H1 (cell line): Measurements from ENCODE around the gene AKR1B1. TPM values are rescaled to one million over a fixed set of nuclear protein-coding genes. Genes with fewer than 3 reads are reported as not detected.

Source experiments
- CTCF ChIA-PET: fragments of 300-600 bp; sonication (Branson Sonifier 250); formaldehyde crosslinking; loops from one replicate; lab custom pipeline; 2021; ENCODE audit not compliant: partially characterized antibody; lab: Charles Lee
- POLR2A ChIA-PET: fragments of 300-600 bp; sonication (Branson Sonifier 250); formaldehyde crosslinking; loops from one replicate; lab custom pipeline; 2021; ENCODE audit warnings: inconsistent platforms; ENCODE audit not compliant: partially characterized antibody; lab: Charles Lee
- DNase-seq, 2 experiments: peaks; one replicate each; pipeline versions ENCODE4 v3.0.0 to v3.0.0-alpha.2; 2010 to 2022; ENCODE audit warnings: low spot score in 2 of 2, low read depth in 1 of 2, mixed read lengths in 1 of 2
- FAIRE-seq: peaks from 2 replicates; lab custom pipeline; 2011; peaks lifted over from hg19 to GRCh38; lab: Jason Lieb, UNC
- H2AFZ ChIP-seq: 2 replicates; pipeline ENCODE4 v1.8.1; 2012; ENCODE audit warnings: low read length, inconsistent platforms
- H2AK5ac ChIP-seq: 2 replicates; pipeline ENCODE4 v1.6.1; 2013; ENCODE audit warnings: low read depth, low read length
- H2BK120ac ChIP-seq: replicated peaks from 2 replicates; pipeline ENCODE3; 2013; ENCODE audit warnings: low read depth, low read length, inconsistent platforms
- H2BK12ac ChIP-seq: 2 replicates; pipeline ENCODE4 v1.6.1; 2013; ENCODE audit warnings: low read depth, low read length
- H2BK15ac ChIP-seq: 2 replicates; pipeline ENCODE4 v1.6.1; 2013; ENCODE audit warnings: low read length
- H2BK20ac ChIP-seq: 2 replicates; pipeline ENCODE4 v1.6.1; 2013; ENCODE audit warnings: low read length
- H2BK5ac ChIP-seq: 2 replicates; pipeline ENCODE4 v1.6.1; 2013; ENCODE audit warnings: low read depth, low read length
- H3K14ac ChIP-seq: 2 replicates; pipeline ENCODE4 v1.6.1; 2013; ENCODE audit warnings: inconsistent platforms; ENCODE audit not compliant: insufficient read length
- H3K18ac ChIP-seq: 2 replicates; pipeline ENCODE4 v1.6.1; 2013; ENCODE audit warnings: low read length; ENCODE audit errors: extremely low read depth
- H3K23ac ChIP-seq: 2 replicates; pipeline ENCODE4 v1.6.1; 2013; ENCODE audit warnings: inconsistent platforms; ENCODE audit not compliant: insufficient read length
- H3K23me2 ChIP-seq: 2 replicates; pipeline ENCODE4 v1.6.1; 2013; ENCODE audit warnings: low read depth, low read length
- H3K27ac ChIP-seq: 2 replicates; pipeline ENCODE4 v1.6.1; 2011; ENCODE audit warnings: low read depth, low read length, inconsistent platforms
- H3K27me3 ChIP-seq, 4 experiments: replicated peaks in 1 of 4; 1 replicate in 1 of 4; 2 replicates in 3 of 4; pipeline versions ENCODE4 v1.6.1 to v1.8.1; 2011 to 2013; ENCODE audit warnings: low read length in 3 of 4, mild to moderate bottlenecking in 3 of 4, inconsistent platforms in 2 of 4, mixed read lengths in 2 of 4, moderate library complexity in 1 of 4; ENCODE audit not compliant: control insufficient read depth in 3 of 4, insufficient read depth in 3 of 4; ENCODE audit errors: extremely low read depth in 1 of 4
- H3K36me3 ChIP-seq, 4 experiments: 2 replicates each; pipeline versions ENCODE4 v1.6.1 to v1.8.1; 2011 to 2013; ENCODE audit warnings: mild to moderate bottlenecking in 4 of 4, low read length in 3 of 4, moderate library complexity in 2 of 4, control low read depth in 1 of 4, inconsistent platforms in 1 of 4; ENCODE audit not compliant: insufficient read depth in 4 of 4, control insufficient read depth in 2 of 4
- H3K4ac ChIP-seq: replicated peaks from 2 replicates; pipeline ENCODE3; 2013; ENCODE audit warnings: low read length, low read depth, mixed read lengths, inconsistent platforms; ENCODE audit not compliant: insufficient read length
- H3K4me1 ChIP-seq, 4 experiments: replicated peaks in 1 of 4; 1 replicate in 1 of 4; 2 replicates in 3 of 4; pipeline versions ENCODE4 v1.6.1 to v1.8.1; 2011 to 2013; ENCODE audit warnings: low read length in 3 of 4, inconsistent platforms in 2 of 4, mixed read lengths in 1 of 4; ENCODE audit not compliant: insufficient read depth in 4 of 4, control insufficient read depth in 3 of 4
- H3K4me2 ChIP-seq, 2 experiments: 2 replicates each; pipeline versions ENCODE4 v1.6.1 to v1.8.1; 2011 to 2013; ENCODE audit warnings: low read depth in 2 of 2, low read length in 2 of 2, control low read depth in 1 of 2, inconsistent platforms in 1 of 2, mild to moderate bottlenecking in 1 of 2; ENCODE audit not compliant: insufficient read depth in 1 of 2
- H3K4me3 ChIP-seq, 4 experiments: fragments of 200-600, 300-600 bp in 1 of 4; sonication (generic), shearing (Covaris generic), sonication (Bioruptor Twin) in 1 of 4; 2 replicates each; pipeline versions ENCODE4 v1.5.1 to v1.8.1; 2011 to 2016; ENCODE audit warnings: low read length in 4 of 4, low read depth in 3 of 4, control low read depth in 2 of 4, inconsistent platforms in 2 of 4, mild to moderate bottlenecking in 2 of 4, mixed read lengths in 1 of 4, moderate library complexity in 1 of 4; ENCODE audit not compliant: insufficient read depth in 2 of 4; ENCODE audit errors: extremely low read depth in 1 of 4
- H3K56ac ChIP-seq: replicated peaks from 2 replicates; pipeline ENCODE3; 2013; ENCODE audit warnings: low read depth, mild to moderate bottlenecking, mixed read lengths, low read length, inconsistent platforms; ENCODE audit not compliant: insufficient read length
- H3K79me1 ChIP-seq: 2 replicates; pipeline ENCODE4 v1.6.1; 2013; ENCODE audit warnings: low read depth, low read length, control low read depth
- H3K79me2 ChIP-seq, 2 experiments: 2 replicates each; pipeline versions ENCODE4 v1.6.1 to v1.8.1; 2012 to 2013; ENCODE audit warnings: low read length in 2 of 2, mild to moderate bottlenecking in 2 of 2, inconsistent platforms in 1 of 2; ENCODE audit not compliant: insufficient read depth in 2 of 2, control insufficient read depth in 1 of 2
- H3K9ac ChIP-seq, 4 experiments: replicated peaks in 1 of 4; 1 replicate in 1 of 4; 2 replicates in 3 of 4; pipeline versions ENCODE4 v1.6.1 to v1.8.1; 2011 to 2013; ENCODE audit warnings: low read depth in 3 of 4, low read length in 3 of 4, control low read depth in 2 of 4, mild to moderate bottlenecking in 2 of 4, moderate library complexity in 2 of 4, inconsistent platforms in 1 of 4; ENCODE audit errors: extremely low read depth in 1 of 4
- H3K9me3 ChIP-seq, 2 experiments: 2 replicates each; pipeline versions ENCODE4 v1.6.1 to v1.8.1; 2012 to 2013; ENCODE audit warnings: mild to moderate bottlenecking in 2 of 2, moderate library complexity in 2 of 2, control low read depth in 1 of 2, inconsistent platforms in 1 of 2, low read depth in 1 of 2, low read length in 1 of 2, mixed read lengths in 1 of 2; ENCODE audit not compliant: insufficient read depth in 2 of 2
- H4K20me1 ChIP-seq, 2 experiments: replicated peaks in 1 of 2; 2 replicates each; pipeline versions ENCODE3 to v1.8.1; 2011 to 2013; ENCODE audit warnings: inconsistent platforms in 2 of 2, low read length in 2 of 2, mild to moderate bottlenecking in 1 of 2; ENCODE audit not compliant: insufficient read depth in 2 of 2, control insufficient read depth in 1 of 2
- H4K5ac ChIP-seq: 2 replicates; pipeline ENCODE4 v1.6.1; 2013; ENCODE audit warnings: low read length, low read depth, mixed read lengths, inconsistent platforms; ENCODE audit not compliant: insufficient read length
- H4K8ac ChIP-seq: 2 replicates; pipeline ENCODE4 v1.8.0; 2013; ENCODE audit warnings: mild to moderate bottlenecking, moderate library complexity, low read length, inconsistent platforms; ENCODE audit not compliant: insufficient read depth; ENCODE audit errors: extremely low read depth
- H4K91ac ChIP-seq: replicated peaks from 2 replicates; pipeline ENCODE3; 2013; ENCODE audit warnings: low read length, mixed read lengths, inconsistent platforms; ENCODE audit not compliant: insufficient read length
- ASH2L ChIP-seq: fragments of 200-600, 300-600 bp; sonication (generic); IDR thresholded peaks from one replicate; pipeline ENCODE4 v1.7.1; 2017; ENCODE audit warnings: low read length
- JUN ChIP-seq: IDR thresholded peaks from 2 replicates; pipeline ENCODE4 v1.6.1; 2011; ENCODE audit warnings: low read depth, mild to moderate bottlenecking, improper control_type of control experiment, low read length
- KDM4A ChIP-seq: IDR thresholded peaks from one replicate; pipeline ENCODE4 v1.7.1; 2012; ENCODE audit warnings: low read depth, mild to moderate bottlenecking, moderate library complexity, low read length, inconsistent platforms; ENCODE audit not compliant: severe bottlenecking
- NRF1 ChIP-seq: IDR thresholded peaks from 2 replicates; pipeline ENCODE4 v1.6.1; 2011; ENCODE audit warnings: mild to moderate bottlenecking, low read depth, low read length, improper control_type of control experiment
- PHF8 ChIP-seq: fragments of 200-600 bp; sonication (generic); conservative IDR thresholded peaks from 2 replicates; pipeline ENCODE4 v1.7.1; 2012; ENCODE audit warnings: low read depth, mild to moderate bottlenecking, inconsistent platforms, low read length, moderate library complexity
- SAP30 ChIP-seq: fragments of 300-600 bp; sonication (generic); IDR thresholded peaks from 2 replicates; pipeline ENCODE4 v1.7.1; 2012; ENCODE audit warnings: low read length, moderate library complexity, mild to moderate bottlenecking, inconsistent platforms; ENCODE audit not compliant: insufficient read depth, insufficient replicate concordance
- SIRT6 ChIP-seq: IDR thresholded peaks from one replicate; pipeline ENCODE4 v1.7.1; 2012; ENCODE audit warnings: low read length, inconsistent platforms
- SUZ12 ChIP-seq: fragments of 200-600 bp; sonication (generic); IDR thresholded peaks from 2 replicates; pipeline ENCODE4 v1.6.1; 2012; ENCODE audit warnings: mild to moderate bottlenecking, inconsistent platforms, low read length, moderate library complexity, mixed read lengths
- TAF1 ChIP-seq: IDR thresholded peaks from 2 replicates; pipeline ENCODE4 v1.6.1; 2011; ENCODE audit warnings: mild to moderate bottlenecking, low read depth, low read length
- WGBS, 2 experiments: shearing (Covaris generic) in 1 of 2; methylation state at CpG; one replicate each; pipeline versions ENCODE4 v1.1.6 to v1.1.7; 2013 to 2015; ENCODE audit warnings: low lambda C conversion rate in 2 of 2, mixed read lengths in 2 of 2, inconsistent platforms in 1 of 2, low coverage in 1 of 2, missing lambda C conversion rate in 1 of 2; ENCODE audit not compliant: insufficient replicate concordance in 2 of 2, insufficient coverage in 1 of 2, insufficient read length in 1 of 2; ENCODE audit errors: extremely low coverage in 1 of 2, missing lambda C conversion rate in 1 of 2; 5-methylcytosine and 5-hydroxymethylcytosine counted together
- polyA plus RNA-seq, 7 experiments: library from polyadenylated mRNA; depleted of rRNA in 3 of 7; stranded (reverse) in 5 of 7; unstranded in 2 of 7; fragments of >200 nt in 5 of 7; fragments of 200-250 nt in 2 of 7; gene quantifications; 1 replicate in 5 of 7; 2 replicates in 1 of 7; 4 replicates in 1 of 7; pipeline versions ENCODE4 v1.2.1 to v1.2.3, GENCODE V29; 2011 to 2013; ENCODE audit warnings: missing spikeins in 2 of 7, mixed read lengths in 2 of 7
- total RNA-seq: library from RNA; stranded (reverse); fragmentation: NEBNext Ultra II Directional; extraction: Animal tissue kit (Norgen Biotek cat#: 25700); gene quantifications from 2 replicates; pipeline ENCODE4 v1.2.1, GENCODE V29; 2021
- TF ChIP-seq, protein P1 (sequence below): IDR thresholded peaks from 2 replicates; pipeline ENCODE4 v1.6.1; 2012; ENCODE audit warnings: low read length, inconsistent platforms
- TF ChIP-seq, protein P2 (sequence below): IDR thresholded peaks from 2 replicates; pipeline ENCODE4 v1.6.1; 2011; ENCODE audit warnings: low read depth, mild to moderate bottlenecking, low read length; ENCODE audit not compliant: insufficient read depth
- TF ChIP-seq, protein P3 (sequence below): IDR thresholded peaks from 2 replicates; pipeline ENCODE4 v1.6.1; 2012; ENCODE audit warnings: inconsistent platforms

The AKR1B1 gene
- total and polyA plus RNA-seq, 2 of the 8 experiments (the other 6 are each of a cell fraction or from before 2014, with no cell fraction given), result 195 to 273 TPM

DNA sequence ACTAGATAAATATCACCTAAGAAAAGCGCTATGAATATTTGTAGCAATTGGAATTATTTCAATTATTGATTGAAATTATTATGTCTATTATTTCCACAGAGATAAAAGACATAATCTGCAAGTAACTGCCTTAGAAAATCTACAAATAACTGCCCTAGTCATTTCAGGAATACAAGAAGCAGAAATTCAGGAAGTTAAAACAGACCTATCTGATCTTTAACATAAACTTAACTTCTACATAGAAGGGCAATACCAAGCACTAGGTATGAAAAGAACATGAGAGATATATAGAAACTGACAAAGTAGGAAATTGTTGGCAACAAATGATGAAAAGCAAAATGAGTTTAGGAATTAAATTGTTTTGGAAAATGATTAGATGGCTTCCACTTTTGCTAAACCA is 36.6 kb upstream of the AKR1B1 start:
- ChIA-PET POLR2A (no interaction called here), CTCF (interaction anchor here (0.7 kb wide), 1 partner anchor 19 kb away, joined by 3 read pairs; no protein-coding TSS in a partner anchor)
- Histone ChIP-seq H3K4me2 (no peak overlapping the region), H2BK120ac (no peak overlapping the region), H3K18ac (no peak overlapping the region), H2AK5ac (no peak overlapping the region), H4K8ac (no peak overlapping the region), H3K9ac (no peak overlapping the region), H3K27ac (no peak overlapping the region), H3K4me1 (no peaks in the 10 kb centered on the region), H2BK20ac (no peak overlapping the region), H3K23me2 (no peaks in the 10 kb centered on the region), H2BK12ac (no peak overlapping the region), H3K27me3 (no peaks in the 10 kb centered on the region), H2BK5ac (no peak overlapping the region), H3K79me1 (no peaks in the 10 kb centered on the region), H2BK15ac (no peak overlapping the region), H3K14ac (no peak overlapping the region), H4K5ac (no peak overlapping the region), H3K23ac (no peak overlapping the region), H4K91ac (no peak overlapping the region), H2AFZ (no peak overlapping the region), H3K4ac (no peak overlapping the region), H3K79me2 (no peaks in the 10 kb centered on the region), H3K56ac (no peak overlapping the region), H3K36me3 (no peaks in the 10 kb centered on the region), H3K4me3 (no peak overlapping the region), H3K9me3 (no peaks in the 10 kb centered on the region), H4K20me1 (no peaks in the 10 kb centered on the region)
- DNase-seq, result no peak
- 93% methylated on average over 1 of the region's 1 CpG; no CpG with 5 or more reads in 1 of the 2 experiments for WGBS, 2 experiments
- no peak for FAIRE-seq
- TF ChIP-seq JUN, result no peak
- TF ChIP-seq, protein P1, sequence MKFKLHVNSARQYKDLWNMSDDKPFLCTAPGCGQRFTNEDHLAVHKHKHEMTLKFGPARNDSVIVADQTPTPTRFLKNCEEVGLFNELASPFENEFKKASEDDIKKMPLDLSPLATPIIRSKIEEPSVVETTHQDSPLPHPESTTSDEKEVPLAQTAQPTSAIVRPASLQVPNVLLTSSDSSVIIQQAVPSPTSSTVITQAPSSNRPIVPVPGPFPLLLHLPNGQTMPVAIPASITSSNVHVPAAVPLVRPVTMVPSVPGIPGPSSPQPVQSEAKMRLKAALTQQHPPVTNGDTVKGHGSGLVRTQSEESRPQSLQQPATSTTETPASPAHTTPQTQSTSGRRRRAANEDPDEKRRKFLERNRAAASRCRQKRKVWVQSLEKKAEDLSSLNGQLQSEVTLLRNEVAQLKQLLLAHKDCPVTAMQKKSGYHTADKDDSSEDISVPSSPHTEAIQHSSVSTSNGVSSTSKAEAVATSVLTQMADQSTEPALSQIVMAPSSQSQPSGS, result no peak
- no peak for TF ChIP-seq KDM4A
- TF ChIP-seq SUZ12, result no peak
- no peak for TF ChIP-seq SIRT6
- TF ChIP-seq ASH2L, result no peak
- no peak for TF ChIP-seq SAP30
- TF ChIP-seq, protein P2, sequence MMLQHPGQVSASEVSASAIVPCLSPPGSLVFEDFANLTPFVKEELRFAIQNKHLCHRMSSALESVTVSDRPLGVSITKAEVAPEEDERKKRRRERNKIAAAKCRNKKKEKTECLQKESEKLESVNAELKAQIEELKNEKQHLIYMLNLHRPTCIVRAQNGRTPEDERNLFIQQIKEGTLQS, result no peak
- no peak for TF ChIP-seq NRF1
- TF ChIP-seq, protein P3, sequence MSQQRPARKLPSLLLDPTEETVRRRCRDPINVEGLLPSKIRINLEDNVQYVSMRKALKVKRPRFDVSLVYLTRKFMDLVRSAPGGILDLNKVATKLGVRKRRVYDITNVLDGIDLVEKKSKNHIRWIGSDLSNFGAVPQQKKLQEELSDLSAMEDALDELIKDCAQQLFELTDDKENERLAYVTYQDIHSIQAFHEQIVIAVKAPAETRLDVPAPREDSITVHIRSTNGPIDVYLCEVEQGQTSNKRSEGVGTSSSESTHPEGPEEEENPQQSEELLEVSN, result no peak
- TF ChIP-seq PHF8, result no peak
- no peak for TF ChIP-seq TAF1
